ENCODE data around the gene FOXD4L6. TPM values are rescaled to one million over a fixed set of nuclear protein-coding genes. Genes with fewer than 3 reads are reported as not detected.
"Not testable (repeated sequence)": the region's sequence is repeated elsewhere in the genome, so short reads cannot be mapped to it uniquely, and the experiment has no call there.

Gene FOXD4L6
- total and polyA plus RNA-seq, 2 donors (not counting 3 experiments of a cell fraction or from before 2014, with no cell fraction given), result 0.35 TPM; not detected in 1

GRCh38 chr9:41119311-41119710 is 9.2 kb downstream of the FOXD4L6 start:
- H3K36me3 ChIP-seq (ENCODE audit: control insufficient read depth in 2 of 2, extremely low read depth in 1 of 2, insufficient read depth in 2 of 2, low read length in 2 of 2); FAIRE-seq; CTCF ChIA-PET; dilution Hi-C loops (cut with MboI; ENCODE audit: extremely low pct_ligation_motif_present, low sequenced_read_pairs); POLR2A ChIA-PET; BruUV-seq (replicated peaks); H3K27me3 ChIP-seq (ENCODE audit: control insufficient read depth in 2 of 2, insufficient read depth in 2 of 2, low read length in 2 of 2); H3K27ac ChIP-seq (ENCODE audit: insufficient read depth, low read depth, low read length); H3K4me3 ChIP-seq (replicated peaks in 1 of 3; ENCODE audit: insufficient read depth in 1 of 3, low read depth in 1 of 3, low read length in 3 of 3); H3K4me1 ChIP-seq (ENCODE audit: control insufficient read depth, extremely low read depth, insufficient read depth, low read length); H3K9me3 ChIP-seq (replicated peaks; ENCODE audit: control insufficient read depth, insufficient read depth, low read length); DNase-seq (ENCODE audit: low read depth, low spot score); intact Hi-C loops (cut with micrococcal nuclease); H3K9me1 ChIP-seq (replicated peaks; ENCODE audit: control insufficient read depth, extremely low read depth, insufficient read depth, low read length); H4K20me1 ChIP-seq (replicated peaks; ENCODE audit: control insufficient read depth, extremely low read depth, insufficient read depth, low read length); H2AFZ ChIP-seq (ENCODE audit: low read depth, low read length); H3K9ac ChIP-seq (replicated peaks; ENCODE audit: extremely low read depth, insufficient read depth, low read length); H3K4me2 ChIP-seq (ENCODE audit: insufficient read depth, low read length); H3K79me2 ChIP-seq (ENCODE audit: control insufficient read depth, insufficient read depth, low read length): not testable (repeated sequence)

- CTCF ChIA-PET; dilution Hi-C loops (cut with MboI; ENCODE audit: extremely low pct_ligation_motif_present, low sequenced_read_pairs); H3K4me2 ChIP-seq (ENCODE audit: insufficient read depth, low read length); H2AFZ ChIP-seq (ENCODE audit: low read depth, low read length); H3K4me1 ChIP-seq (ENCODE audit: control insufficient read depth, extremely low read depth, insufficient read depth, low read length); H3K9me3 ChIP-seq (replicated peaks; ENCODE audit: control insufficient read depth, insufficient read depth, low read length); H4K20me1 ChIP-seq (replicated peaks; ENCODE audit: control insufficient read depth, extremely low read depth, insufficient read depth, low read length); BruUV-seq (replicated peaks); H3K27me3 ChIP-seq (ENCODE audit: control insufficient read depth in 2 of 2, insufficient read depth in 2 of 2, low read length in 2 of 2); H3K36me3 ChIP-seq (ENCODE audit: control insufficient read depth in 2 of 2, extremely low read depth in 1 of 2, insufficient read depth in 2 of 2, low read length in 2 of 2); H3K27ac ChIP-seq (ENCODE audit: insufficient read depth, low read depth, low read length); H3K79me2 ChIP-seq (ENCODE audit: control insufficient read depth, insufficient read depth, low read length); H3K9ac ChIP-seq (replicated peaks; ENCODE audit: extremely low read depth, insufficient read depth, low read length); FAIRE-seq; DNase-seq (ENCODE audit: low read depth, low spot score); intact Hi-C loops (cut with micrococcal nuclease); POLR2A ChIA-PET; H3K4me3 ChIP-seq (replicated peaks in 1 of 3; ENCODE audit: insufficient read depth in 1 of 3, low read depth in 1 of 3, low read length in 3 of 3); H3K9me1 ChIP-seq (replicated peaks; ENCODE audit: control insufficient read depth, extremely low read depth, insufficient read depth, low read length): not testable (repeated sequence)
Measured at GRCh38 chr9:41113348-41113747, 15.1 kb downstream of the FOXD4L6 start.

- H3K9me1 ChIP-seq (replicated peaks; ENCODE audit: control insufficient read depth, extremely low read depth, insufficient read depth, low read length); H3K36me3 ChIP-seq (ENCODE audit: control insufficient read depth in 2 of 2, extremely low read depth in 1 of 2, insufficient read depth in 2 of 2, low read length in 2 of 2); H4K20me1 ChIP-seq (replicated peaks; ENCODE audit: control insufficient read depth, extremely low read depth, insufficient read depth, low read length); intact Hi-C loops (cut with micrococcal nuclease); H3K4me2 ChIP-seq (ENCODE audit: insufficient read depth, low read length); POLR2A ChIA-PET; H3K79me2 ChIP-seq (ENCODE audit: control insufficient read depth, insufficient read depth, low read length); H3K9me3 ChIP-seq (replicated peaks; ENCODE audit: control insufficient read depth, insufficient read depth, low read length); H2AFZ ChIP-seq (ENCODE audit: low read depth, low read length); H3K27ac ChIP-seq (ENCODE audit: insufficient read depth, low read depth, low read length); H3K27me3 ChIP-seq (ENCODE audit: control insufficient read depth in 2 of 2, insufficient read depth in 2 of 2, low read length in 2 of 2); DNase-seq (ENCODE audit: low read depth, low spot score); H3K4me3 ChIP-seq (replicated peaks in 1 of 3; ENCODE audit: insufficient read depth in 1 of 3, low read depth in 1 of 3, low read length in 3 of 3); BruUV-seq (replicated peaks); CTCF ChIA-PET; H3K9ac ChIP-seq (replicated peaks; ENCODE audit: extremely low read depth, insufficient read depth, low read length); H3K4me1 ChIP-seq (ENCODE audit: control insufficient read depth, extremely low read depth, insufficient read depth, low read length); FAIRE-seq; dilution Hi-C loops (cut with MboI; ENCODE audit: extremely low pct_ligation_motif_present, low sequenced_read_pairs): not testable (repeated sequence)
Measured at GRCh38 chr9:41111414-41111813, 17.1 kb downstream of the FOXD4L6 start.

DNA sequence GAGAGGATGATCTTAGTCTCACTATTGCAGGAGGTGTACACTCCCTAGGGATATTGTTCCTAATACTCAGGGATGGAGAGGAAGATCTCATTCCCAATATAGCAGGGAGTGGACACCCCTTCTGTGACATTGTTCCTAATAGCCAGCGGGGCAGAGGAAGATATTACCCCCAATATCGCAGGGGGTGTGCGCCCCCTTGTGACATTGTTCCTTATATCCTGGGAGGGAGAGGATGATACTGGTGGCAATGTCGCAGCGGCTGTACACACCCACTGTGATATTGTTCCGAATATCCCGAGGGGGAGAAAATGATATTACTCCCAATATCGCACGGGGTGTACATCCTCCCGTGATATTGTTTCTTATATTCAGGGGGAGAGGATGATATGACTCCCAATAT is 17.6 kb downstream of the FOXD4L6 start:
- H3K9me1 ChIP-seq (replicated peaks; ENCODE audit: control insufficient read depth, extremely low read depth, insufficient read depth, low read length); H3K9me3 ChIP-seq (replicated peaks; ENCODE audit: control insufficient read depth, insufficient read depth, low read length); POLR2A ChIA-PET; H4K20me1 ChIP-seq (replicated peaks; ENCODE audit: control insufficient read depth, extremely low read depth, insufficient read depth, low read length); DNase-seq (ENCODE audit: low read depth, low spot score); dilution Hi-C loops (cut with MboI; ENCODE audit: extremely low pct_ligation_motif_present, low sequenced_read_pairs); H3K4me1 ChIP-seq (ENCODE audit: control insufficient read depth, extremely low read depth, insufficient read depth, low read length); BruUV-seq (replicated peaks); H3K27me3 ChIP-seq (ENCODE audit: control insufficient read depth in 2 of 2, insufficient read depth in 2 of 2, low read length in 2 of 2); FAIRE-seq; H3K27ac ChIP-seq (ENCODE audit: insufficient read depth, low read depth, low read length); CTCF ChIA-PET; intact Hi-C loops (cut with micrococcal nuclease); H3K36me3 ChIP-seq (ENCODE audit: control insufficient read depth in 2 of 2, extremely low read depth in 1 of 2, insufficient read depth in 2 of 2, low read length in 2 of 2); H2AFZ ChIP-seq (ENCODE audit: low read depth, low read length); H3K4me3 ChIP-seq (replicated peaks in 1 of 3; ENCODE audit: insufficient read depth in 1 of 3, low read depth in 1 of 3, low read length in 3 of 3); H3K4me2 ChIP-seq (ENCODE audit: insufficient read depth, low read length); H3K79me2 ChIP-seq (ENCODE audit: control insufficient read depth, insufficient read depth, low read length); H3K9ac ChIP-seq (replicated peaks; ENCODE audit: extremely low read depth, insufficient read depth, low read length): not testable (repeated sequence)
